Right ventricle myocardium superior (tissue), 1 donor: ENCODE results near the gene BCAP31. TPM values are rescaled to one million over a fixed set of nuclear protein-coding genes. Genes with fewer than 3 reads are reported as not detected.
"Not testable (repeated sequence)": the region's sequence is repeated elsewhere in the genome, so short reads cannot be mapped to it uniquely, and the experiment has no call there.

Experiments
- ATAC-seq: fragments of 200-7000 bp; cut with Tn5 transposase; one replicate; pipeline ENCODE4 v1.9.1; 2020; ENCODE audit warnings: mild to moderate bottlenecking; ENCODE audit not compliant: poor library complexity
- DNase-seq: peaks from one replicate; pipeline ENCODE4 v3.0.0-alpha.2; 2020
- intact Hi-C: fragments of 100-400 bp; cut with DNase I; formaldehyde crosslinking; loops from one replicate; pipeline ENCODE4 v1.11.2; 2022
- total RNA-seq: library from RNA; stranded (reverse); fragmentation: NEBNext Ultra II Directional; extraction: Animal tissue kit (Norgen Biotek cat#: 25700); gene quantifications from one replicate; pipeline ENCODE4 v1.2.1, GENCODE V29; 2021
- donor health status: DM: no; HTN: yes; CAD: no; lungs with severe emphysema.

BCAP31 gene
- total RNA-seq, 1 donor from 2014 or later = 86.4 TPM

DNA sequence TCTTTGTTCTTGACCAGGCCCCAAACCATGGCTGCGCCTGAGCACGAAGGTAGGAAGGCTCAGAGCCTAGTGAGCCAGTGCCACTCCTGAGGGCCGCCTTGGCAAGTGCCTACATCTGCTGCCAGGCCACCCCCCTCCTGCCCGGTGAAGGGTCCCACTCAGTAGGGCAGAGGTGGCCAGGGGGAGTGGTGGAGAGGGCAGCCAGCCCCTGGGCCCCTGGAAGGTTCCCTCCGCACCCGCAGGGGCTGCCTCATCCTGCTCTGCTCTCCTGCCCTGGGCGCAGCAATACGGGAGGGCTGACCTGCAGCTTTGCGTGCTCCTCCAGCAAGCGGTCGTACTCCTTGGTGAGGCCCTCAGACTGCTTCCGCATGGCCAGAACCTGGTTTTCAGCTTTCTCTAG, 22.5 kb downstream of the BCAP31 start:
- ATAC-seq = no peak
- no peak for DNase-seq
- intact Hi-C loops = no loop called here

- DNase-seq (no peak), ATAC-seq (no peak)
- intact Hi-C loops = no loop called here
These were observed 23.2 kb downstream of the BCAP31 start for GRCh38 chrX:153700967-153701366.

DNA sequence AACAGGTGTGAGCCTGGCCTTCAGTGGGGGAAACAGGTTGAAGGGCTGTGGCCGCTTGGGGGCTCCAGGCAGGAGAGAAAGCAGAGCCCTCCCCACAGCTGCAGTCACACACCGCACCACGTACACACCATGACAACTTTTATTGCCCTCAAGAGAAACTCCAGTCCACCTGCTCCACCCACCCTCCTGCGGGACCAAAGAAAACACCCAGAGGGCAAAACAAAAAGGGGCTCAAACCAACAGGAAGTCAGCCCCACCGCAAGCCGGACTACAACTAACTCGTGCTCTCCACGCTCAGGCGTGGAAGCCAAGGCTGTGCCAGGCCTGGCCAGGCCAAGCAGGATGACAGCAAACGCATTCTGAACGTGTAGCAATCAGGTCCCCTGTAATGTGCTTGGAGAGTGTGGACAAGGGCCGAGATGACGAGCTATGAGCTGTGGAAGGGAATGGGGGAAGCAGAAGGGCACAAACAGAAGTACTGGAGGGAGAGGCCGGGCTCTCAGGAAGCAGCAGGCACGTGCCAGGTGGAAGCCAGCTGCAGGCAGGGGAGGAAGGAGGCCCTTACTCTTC, 23.7 kb downstream of the BCAP31 start:
- DNase-seq (no peak), ATAC-seq (peak; percentile 11)
- intact Hi-C loops = no loop called here

DNA sequence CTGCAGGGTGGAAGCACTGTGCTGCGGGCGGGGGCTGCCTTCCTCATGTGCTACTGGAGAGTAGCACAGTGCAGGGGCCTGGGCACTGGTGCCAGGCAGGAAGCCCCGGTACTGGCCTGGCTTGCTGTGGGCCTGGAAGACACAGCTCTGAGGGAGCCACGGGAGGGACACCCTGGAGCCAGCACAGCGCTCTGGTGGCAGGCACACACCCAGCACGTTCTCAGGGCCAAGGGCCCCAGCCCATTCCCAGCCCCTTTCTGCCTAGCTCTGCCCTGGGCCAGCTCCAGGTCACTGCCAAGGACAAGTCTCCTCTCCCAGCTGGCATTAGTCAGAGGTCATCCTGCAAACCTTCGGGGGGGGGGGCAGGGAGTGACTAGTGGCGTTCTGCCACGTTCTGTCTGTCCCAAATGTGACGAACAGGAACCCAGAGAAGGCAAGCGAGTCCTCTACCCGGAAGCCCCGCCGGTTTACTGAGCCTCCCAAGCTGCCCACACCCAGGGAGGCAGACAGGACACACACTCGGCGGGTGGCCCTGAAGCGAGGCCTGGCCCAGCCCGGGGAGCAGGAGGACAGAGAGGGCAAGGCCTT, 24.3 kb downstream of the BCAP31 start:
- DNase-seq (peak; percentile 65), ATAC-seq (peak; percentile 78)
- intact Hi-C loops = not testable (repeated sequence)

DNA sequence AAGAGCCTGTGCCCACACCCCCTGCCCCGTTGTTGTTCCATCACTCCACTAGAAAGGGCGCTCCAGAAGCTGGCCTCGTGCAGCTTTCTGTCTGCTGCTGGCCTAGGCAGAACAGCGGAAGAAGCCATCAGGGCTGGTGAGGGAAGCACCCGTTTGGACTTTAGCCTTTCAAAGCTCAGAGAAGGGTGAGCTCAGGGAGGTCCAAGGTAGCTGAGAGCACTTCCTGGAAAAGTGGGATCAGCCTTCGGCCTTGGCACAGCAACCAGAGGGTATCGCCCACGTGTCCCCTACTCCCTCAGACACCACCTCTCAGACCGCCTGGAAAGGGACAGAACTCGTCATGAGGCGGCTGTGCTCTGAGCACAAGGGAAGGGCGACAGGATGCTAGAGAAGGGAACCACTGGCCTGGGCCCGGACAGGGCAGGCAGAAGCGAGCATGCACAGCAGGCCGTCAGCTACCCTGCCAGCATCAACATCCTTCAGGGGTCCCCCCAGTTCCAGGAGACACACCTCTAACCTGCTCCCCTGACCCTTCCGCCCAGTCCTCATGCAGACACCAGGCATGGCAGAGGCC, 24.9 kb downstream of the BCAP31 start:
- intact Hi-C loops = not testable (repeated sequence)
- ATAC-seq = peak; percentile 2

DNA sequence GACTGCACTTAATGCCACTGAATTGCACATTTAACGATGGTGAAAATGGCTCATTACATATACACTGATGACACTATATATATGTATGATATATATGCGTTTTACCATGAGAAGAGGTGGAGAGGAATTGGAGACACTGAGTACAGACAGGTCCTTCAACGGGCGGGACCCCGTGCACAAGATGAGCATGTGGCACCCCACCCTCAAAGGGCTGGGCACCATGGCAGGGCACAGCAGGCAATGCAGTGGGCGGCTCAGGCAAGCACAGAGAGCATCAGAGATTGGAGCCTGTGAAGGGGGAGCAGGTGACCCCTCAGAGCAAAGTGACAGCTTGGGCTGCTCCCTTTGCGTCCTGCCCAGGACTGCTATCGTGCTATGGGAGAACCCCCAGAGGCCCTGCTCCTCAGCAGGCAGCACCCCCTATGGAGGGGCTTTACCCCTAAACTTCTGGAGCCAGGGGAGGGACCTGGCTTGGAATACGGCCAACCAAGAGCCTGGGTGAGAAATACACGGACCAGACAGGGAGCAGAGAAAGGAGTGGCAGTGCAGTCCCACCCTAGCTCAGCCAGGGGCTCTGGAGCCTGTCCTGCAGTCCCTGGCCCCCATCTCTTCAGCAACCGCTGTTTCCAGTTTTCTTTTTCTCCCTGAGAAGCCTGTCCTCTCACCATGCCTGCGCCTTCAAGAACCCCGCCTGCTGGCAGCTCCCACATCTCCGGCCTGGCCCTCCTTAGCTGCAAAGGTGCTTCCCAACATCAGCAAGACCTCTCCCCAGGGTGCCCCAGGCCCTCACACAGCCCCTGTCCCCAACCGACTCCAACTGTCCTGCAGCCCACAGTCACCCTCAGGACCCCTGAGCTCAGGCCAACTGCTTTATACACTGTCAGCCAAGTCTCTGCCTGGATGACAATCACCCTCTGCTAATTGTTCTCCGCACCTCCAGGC, 26.0 kb downstream of the BCAP31 start:
- intact Hi-C loops = no loop called here
- ATAC-seq = no peak
- no peak for DNase-seq

More for the DNA sequence above, 24.9 kb downstream of the BCAP31 start:
- not testable (repeated sequence) for DNase-seq

DNA sequence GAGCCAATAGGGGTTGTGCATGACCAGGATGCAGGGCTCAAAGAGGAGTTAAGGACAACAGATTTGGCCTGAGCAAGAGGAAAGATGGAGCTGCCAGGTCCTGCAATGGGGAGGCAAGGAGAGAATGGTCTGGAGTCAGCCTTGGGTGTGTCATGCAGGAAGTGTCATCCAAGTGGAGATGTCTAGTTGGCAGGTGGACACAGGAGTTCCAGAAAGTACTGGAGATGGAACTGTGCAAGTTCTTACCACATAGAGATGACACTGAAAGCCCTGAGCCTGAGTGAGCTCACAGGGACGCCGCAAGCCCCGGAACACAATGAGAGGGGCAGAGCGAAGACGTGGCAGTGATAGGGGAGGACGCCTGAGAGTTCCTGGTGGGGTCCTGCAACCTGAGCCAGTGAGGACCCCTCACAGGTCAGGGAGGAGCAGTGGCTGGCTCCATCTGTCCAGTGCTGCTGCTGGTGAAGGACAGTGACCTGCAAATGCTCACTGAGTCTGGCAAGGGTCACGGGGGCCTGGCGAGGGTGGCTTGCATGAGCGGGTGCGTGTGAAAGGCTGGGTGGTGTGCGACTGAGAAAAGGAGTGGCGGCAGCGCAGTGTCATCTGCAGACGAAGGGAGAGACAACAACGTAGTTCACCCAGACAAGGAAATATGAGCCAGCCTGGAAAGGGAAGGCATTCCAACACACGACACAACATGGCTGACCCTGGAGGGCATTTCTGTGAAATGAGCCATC, 27.0 kb downstream of the BCAP31 start:
- ATAC-seq, DNase-seq, intact Hi-C loops: not testable (repeated sequence)

DNA sequence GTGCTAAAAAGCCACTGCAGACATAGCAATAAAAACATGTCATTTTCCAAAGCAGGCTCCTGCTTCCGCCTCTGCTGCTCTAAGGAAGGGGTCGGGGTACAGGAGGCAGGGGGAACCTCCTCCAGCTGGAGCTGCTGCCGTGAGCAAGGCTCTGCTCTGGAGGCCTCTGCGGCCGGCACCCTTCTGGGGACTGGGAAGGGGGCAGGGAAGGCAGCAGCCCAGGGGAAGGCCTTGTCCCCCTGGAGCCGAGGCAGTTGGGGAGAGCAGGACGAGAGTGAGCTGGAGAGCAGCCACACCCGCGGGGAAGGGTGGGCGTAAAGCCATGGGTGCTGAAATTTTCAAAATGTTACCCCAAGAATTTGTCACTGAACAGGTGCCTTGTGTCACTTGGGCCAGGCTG, 27.6 kb downstream of the BCAP31 start:
- intact Hi-C loops, ATAC-seq, DNase-seq: not testable (repeated sequence)

DNA sequence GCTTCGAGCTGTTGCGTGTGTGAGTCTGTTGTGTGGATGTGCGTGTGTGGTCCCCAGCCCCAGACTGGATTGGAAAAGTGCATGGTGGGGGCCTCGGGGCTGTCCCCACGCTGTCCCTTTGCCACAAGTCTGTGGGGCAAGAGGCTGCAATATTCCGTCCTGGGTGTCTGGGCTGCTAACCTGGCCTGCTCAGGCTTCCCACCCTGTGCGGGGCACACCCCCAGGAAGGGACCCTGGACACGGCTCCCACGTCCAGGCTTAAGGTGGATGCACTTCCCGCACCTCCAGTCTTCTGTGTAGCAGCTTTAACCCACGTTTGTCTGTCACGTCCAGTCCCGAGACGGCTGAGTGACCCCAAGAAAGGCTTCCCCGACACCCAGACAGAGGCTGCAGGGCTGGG, 28.1 kb downstream of the BCAP31 start:
- ATAC-seq (no peak), DNase-seq (no peak)
- intact Hi-C loops = no loop called here

- intact Hi-C loops = no loop called here
- no peak for DNase-seq
- no peak for ATAC-seq
These were observed 29.4 kb downstream of the BCAP31 start for GRCh38 chrX:153694687-153695270.

- intact Hi-C loops, DNase-seq, ATAC-seq: not testable (repeated sequence)
These were observed 29.9 kb downstream of the BCAP31 start for GRCh38 chrX:153694256-153694655.

GRCh38 chrX:153693216-153694086, 30.7 kb downstream of the BCAP31 start:
- DNase-seq (no peak), ATAC-seq (no peak)
- intact Hi-C loops = no loop called here

DNA sequence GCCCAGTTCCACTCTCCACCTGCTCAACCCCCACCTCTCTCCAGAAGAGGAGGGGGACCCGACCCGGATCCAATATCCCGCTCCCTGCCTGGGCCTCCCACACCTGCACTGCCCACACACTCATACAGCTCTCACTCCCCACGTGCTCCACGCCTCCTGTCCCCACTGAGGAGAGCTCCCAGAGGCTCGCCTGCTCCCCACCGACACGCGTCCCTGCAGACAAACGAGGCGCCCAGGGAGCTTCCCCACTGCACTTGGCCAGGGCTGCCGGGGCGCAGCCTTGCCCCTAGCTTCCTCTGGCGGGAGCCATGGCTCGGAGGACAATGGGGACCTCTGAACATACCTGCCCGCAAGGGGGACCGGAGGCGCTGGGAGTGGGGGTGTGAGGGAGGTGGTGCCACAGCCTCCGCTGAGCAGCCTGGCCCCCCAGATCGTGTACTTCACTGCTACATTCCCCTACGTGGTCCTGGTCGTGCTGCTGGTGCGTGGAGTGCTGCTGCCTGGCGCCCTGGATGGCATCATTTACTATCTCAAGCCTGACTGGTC, 31.5 kb downstream of the BCAP31 start:
- intact Hi-C loops = no loop called here
- ATAC-seq = no peak
- DNase-seq = no peak

GRCh38 chrX:153692003-153692402, 32.2 kb downstream of the BCAP31 start:
- no peak for ATAC-seq
- DNase-seq = no peak
- intact Hi-C loops = no loop called here

DNA sequence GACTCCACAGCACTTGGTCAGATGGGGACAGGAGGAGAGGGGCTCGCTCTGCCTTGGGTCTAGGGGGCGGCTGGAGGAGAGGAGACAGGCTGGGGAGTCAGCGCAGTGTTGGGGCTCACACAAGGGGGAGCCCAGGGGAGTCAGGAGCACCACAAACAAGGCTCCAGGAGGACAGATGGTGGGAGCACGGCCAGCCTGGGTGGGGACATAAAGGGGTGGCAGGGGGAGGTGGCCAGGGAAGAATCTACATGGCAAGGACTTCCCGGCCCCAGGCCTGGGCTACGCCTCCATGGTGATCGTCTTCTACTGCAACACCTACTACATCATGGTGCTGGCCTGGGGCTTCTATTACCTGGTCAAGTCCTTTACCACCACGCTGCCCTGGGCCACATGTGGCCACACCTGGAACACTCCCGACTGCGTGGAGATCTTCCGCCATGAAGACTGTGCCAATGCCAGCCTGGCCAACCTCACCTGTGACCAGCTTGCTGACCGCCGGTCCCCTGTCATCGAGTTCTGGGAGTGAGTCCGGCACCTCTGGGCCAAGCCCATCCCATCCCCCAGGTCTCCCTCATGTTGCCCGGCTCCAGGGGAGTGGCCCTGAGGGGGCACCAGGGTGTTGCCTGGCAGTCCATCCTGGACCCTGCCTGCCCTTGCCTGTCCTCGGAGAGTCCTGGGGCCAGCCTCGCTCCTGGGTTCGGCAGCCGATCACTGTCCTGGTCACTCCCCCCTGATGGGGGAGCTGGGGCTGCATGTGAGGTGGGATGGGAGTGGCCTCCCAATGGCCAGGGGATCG, 33.0 kb downstream of the BCAP31 start:
- DNase-seq, intact Hi-C loops, ATAC-seq: not testable (repeated sequence)

GRCh38 chrX:153690466-153690865, 33.7 kb downstream of the BCAP31 start:
- no peak for DNase-seq
- ATAC-seq = no peak
- intact Hi-C loops = no loop called here
